GM18517 (cell line): ENCODE measurements around the gene GLO1.

Source experiments
- ATAC-seq: cut with Tn5 transposase; IDR thresholded peaks from one replicate; pipeline ENCODE4 v1.9.1; 2021; ENCODE audit warnings: mild to moderate bottlenecking, moderate library complexity; ENCODE audit not compliant: unreplicated experiment

Gene GLO1

GRCh38 chr6:38673397-38674165 is 29.4 kb downstream of the GLO1 start:
- no peak for ATAC-seq

GRCh38 chr6:38671885-38672467 is 31.0 kb downstream of the GLO1 start:
- peak; percentile 78 for ATAC-seq

GRCh38 chr6:38658418-38659167 is 44.4 kb downstream of the GLO1 start:
- no peak for ATAC-seq

- ATAC-seq = no peak
Measured at GRCh38 chr6:38656896-38657295, 46.0 kb downstream of the GLO1 start.

GRCh38 chr6:38654263-38654662 is 48.7 kb downstream of the GLO1 start:
- ATAC-seq = no peak

GRCh38 chr6:38651121-38651784 is 51.7 kb downstream of the GLO1 start:
- ATAC-seq = no peak

GRCh38 chr6:38650207-38650752 is 52.7 kb downstream of the GLO1 start:
- ATAC-seq = no peak

GRCh38 chr6:38649744-38650143 is 53.2 kb downstream of the GLO1 start:
- no peak for ATAC-seq

- ATAC-seq = no peak
Measured at GRCh38 chr6:38648629-38649028, 54.3 kb downstream of the GLO1 start.

GRCh38 chr6:38646166-38646878 is 56.6 kb downstream of the GLO1 start:
- ATAC-seq = no peak

- no peak for ATAC-seq
Measured at GRCh38 chr6:38644951-38645350, 58.0 kb downstream of the GLO1 start.

- no peak for ATAC-seq
Measured at GRCh38 chr6:38640216-38640909, 62.6 kb downstream of the GLO1 start.

- peak; percentile 78 for ATAC-seq
Measured at GRCh38 chr6:38639498-38640215, 63.3 kb downstream of the GLO1 start, which contains the start of gene BTBD9. Gene BTBD9 (minus strand): TSS chr6:38639929.

- ATAC-seq = peak; percentile 23
Measured at GRCh38 chr6:38638941-38639497, 63.9 kb downstream of the GLO1 start.

- ATAC-seq = no peak
Measured at GRCh38 chr6:38637756-38638155, 65.2 kb downstream of the GLO1 start.

- ATAC-seq = no peak
Measured at GRCh38 chr6:38636027-38636426, 66.9 kb downstream of the GLO1 start.

GRCh38 chr6:38634518-38634917 is 68.4 kb downstream of the GLO1 start:
- ATAC-seq = no peak

GRCh38 chr6:38632490-38632889 is 70.5 kb downstream of the GLO1 start:
- ATAC-seq = no peak
